Endometrial microvascular endothelial cells (primary cell): ENCODE results near the gene YPEL3. TPM values are rescaled to one million over a fixed set of nuclear protein-coding genes. Genes with fewer than 3 reads are reported as not detected.

Experiments
- in situ Hi-C: cut with HindIII; loops from 2 replicates; pipeline ENCODE4 v1.10.0; 2017; ENCODE audit warnings: low sequenced_read_pairs, low pct_unique_long_range_greater_than_20kb; ENCODE audit errors: inconsistent ontology term
- total RNA-seq: library from RNA; depleted of rRNA; stranded (reverse); fragments of >200 nt; gene quantifications from one replicate; pipeline ENCODE4 v1.2.3, GENCODE V29; 2015; ENCODE audit errors: inconsistent ontology term

The YPEL3 gene
- total RNA-seq, 1 donor from 2014 or later: 10.9 TPM

- in situ Hi-C loops: no loop called here
Measured at GRCh38 chr16:30094541-30095165, 1.4 kb downstream of the YPEL3 start.

DNA sequence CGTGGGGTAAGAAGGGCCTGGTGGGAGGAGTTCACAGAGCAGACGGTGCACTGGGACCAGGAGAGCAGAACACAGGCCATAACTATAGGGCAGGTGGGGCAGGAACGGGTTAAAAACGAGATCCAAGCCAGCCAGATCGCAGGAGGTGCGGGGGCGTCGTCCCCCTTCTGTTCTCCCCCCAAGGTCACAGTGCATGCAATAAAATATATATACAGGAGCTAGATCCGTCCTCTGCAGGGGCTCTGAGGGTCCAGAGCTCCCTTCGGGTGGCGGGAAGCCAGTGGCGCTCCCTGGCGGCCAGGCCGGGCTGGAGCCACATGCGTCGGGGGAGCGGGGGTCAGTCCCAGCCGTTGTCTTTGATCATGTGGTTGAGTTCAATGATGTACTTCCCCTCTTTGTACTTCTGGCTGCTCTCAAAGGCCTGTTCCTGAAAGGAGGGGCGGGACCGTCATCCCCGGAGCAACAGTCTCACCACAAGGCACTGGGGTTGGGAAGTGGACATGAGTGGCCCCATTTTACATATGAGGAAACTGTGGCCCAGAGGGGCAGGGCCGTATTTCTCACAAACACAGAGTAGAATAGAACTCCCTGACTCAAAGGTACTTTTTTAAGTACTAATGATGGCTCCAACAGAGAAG lies 3.5 kb downstream of the YPEL3 start:
- in situ Hi-C loops: no loop called here

DNA sequence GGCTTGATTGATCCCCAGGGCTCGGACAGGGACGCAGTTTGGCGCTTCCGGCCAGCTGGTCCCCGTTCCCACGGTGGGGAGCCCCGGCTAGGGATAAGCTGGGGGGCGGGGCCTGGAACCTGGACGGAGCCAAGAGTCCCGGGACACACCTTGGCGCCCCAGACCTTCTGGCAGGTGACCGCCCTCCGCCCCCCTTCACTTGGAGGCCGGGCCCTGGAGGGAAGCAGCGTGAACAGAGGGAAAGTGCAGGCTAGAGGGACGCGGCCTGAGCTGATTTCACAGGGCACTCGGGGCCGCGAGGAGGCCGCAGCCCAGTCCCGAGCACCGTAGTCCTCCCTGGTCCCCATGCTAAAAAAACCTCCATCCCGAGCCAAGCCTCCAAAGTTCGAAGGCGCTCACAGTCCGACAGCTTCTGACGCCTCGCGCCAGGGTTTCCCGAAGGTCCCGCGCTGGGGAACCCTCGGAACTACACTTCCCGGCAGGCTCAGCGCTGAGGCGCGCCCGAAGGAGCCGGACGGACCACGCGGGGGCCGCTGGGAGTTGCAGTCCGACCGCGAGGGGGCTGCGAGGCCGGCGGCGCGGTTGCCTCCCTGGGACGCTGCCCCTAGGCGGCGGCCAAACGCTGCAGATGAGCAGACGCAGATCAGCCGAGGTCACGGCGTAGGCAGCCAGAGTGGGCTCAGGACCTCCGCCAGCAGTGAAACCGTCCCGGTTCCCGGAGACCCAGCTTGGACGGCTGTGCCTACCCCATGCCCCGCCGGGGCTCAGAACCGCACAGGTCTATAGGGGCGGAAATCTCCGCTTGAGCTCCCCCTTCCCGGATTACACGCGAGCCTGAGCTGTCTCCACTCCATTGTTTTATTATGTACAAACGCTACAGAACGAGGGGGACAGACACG lies 4.3 kb downstream of the YPEL3 start, which contains the start of gene TBX6:
TSS of gene TBX6 (minus strand) at position 451 of the 899 bp plus-strand sequence. CDS start 731 bp downstream, outside the sequence.
- in situ Hi-C loops: no loop called here

DNA sequence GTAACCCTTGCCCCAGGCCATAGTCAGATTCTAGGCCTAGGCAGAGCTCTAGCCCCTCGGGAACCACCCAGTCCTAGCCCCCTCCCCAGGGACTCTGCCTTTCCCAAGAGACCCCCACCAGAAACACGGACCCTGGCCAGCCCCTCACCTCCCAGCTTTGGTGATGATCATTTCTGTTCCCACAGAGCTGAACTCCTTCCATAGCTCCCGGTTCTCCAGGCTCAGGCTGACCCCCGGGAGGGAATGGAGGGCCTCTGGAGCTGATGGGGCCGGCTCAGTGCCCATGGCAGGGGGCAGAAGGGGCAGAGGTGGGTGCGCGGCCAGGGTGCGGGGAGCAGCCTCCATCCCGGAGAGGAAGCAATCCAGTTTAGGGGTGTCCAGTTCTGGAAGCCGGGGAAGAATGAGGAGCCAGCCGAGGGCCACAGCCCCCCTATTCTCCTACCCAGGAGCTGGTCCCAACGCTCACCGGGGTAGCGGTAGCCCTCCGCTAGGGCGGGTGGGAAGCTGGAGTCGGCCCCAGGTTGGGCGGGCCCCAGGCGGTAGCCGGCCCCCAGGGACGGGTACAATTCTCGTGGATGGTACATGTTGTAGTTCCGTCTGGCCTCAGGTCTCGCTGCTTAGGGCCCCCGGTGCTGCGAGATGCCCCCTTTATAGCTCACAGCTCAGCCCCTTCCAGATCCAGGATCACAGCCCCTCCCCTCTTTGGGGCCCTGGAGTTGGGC lies 5.2 kb downstream of the YPEL3 start:
- in situ Hi-C loops: no loop called here

DNA sequence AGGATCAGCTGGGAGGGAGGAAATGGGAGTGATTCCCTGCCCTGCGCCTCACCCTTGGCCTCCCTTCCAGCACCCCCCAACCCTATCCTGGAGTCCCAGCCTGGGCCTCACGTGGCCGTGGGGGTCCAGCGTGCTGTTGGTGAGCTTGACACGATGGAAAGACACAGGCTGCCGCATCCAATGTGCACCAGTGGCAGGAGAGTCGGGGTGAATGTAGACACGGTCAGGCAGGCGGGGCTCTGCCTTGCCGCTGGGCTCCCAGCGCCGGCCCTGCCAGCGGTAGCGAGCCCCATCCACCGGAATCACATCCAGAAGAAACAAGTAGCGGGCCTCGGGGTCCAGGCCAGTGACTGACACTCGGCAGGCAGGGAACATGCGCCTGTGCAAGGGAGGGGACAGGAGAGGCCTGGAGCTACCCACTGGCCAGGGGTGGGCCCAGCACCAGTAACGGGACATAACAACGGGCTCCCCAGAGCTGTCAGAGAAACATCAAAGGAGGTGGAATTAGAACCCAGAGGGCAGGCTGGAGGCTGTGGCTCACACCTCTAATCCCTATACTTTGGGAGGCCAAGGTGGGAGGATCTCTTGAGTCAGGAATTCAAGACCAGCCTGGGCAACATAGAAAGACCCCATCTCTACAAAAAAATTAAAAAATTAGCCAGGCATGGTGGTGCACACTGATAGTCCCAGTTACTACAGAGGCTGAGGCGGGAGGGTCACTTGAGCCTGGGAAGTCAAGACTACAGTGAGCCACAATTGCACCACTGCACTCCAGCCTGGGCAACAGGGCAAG lies 7.0 kb downstream of the YPEL3 start:
- in situ Hi-C loops: no loop called here

GRCh38 chr16:30088237-30088831 lies 7.7 kb downstream of the YPEL3 start:
- in situ Hi-C loops: no loop called here

GRCh38 chr16:30087181-30087898 lies 8.7 kb downstream of the YPEL3 start:
- in situ Hi-C loops: no loop called here

GRCh38 chr16:30086291-30087140 lies 9.5 kb downstream of the YPEL3 start:
- in situ Hi-C loops: no loop called here

- in situ Hi-C loops: no loop called here
Measured at GRCh38 chr16:30085820-30086219, 10.2 kb downstream of the YPEL3 start.

DNA sequence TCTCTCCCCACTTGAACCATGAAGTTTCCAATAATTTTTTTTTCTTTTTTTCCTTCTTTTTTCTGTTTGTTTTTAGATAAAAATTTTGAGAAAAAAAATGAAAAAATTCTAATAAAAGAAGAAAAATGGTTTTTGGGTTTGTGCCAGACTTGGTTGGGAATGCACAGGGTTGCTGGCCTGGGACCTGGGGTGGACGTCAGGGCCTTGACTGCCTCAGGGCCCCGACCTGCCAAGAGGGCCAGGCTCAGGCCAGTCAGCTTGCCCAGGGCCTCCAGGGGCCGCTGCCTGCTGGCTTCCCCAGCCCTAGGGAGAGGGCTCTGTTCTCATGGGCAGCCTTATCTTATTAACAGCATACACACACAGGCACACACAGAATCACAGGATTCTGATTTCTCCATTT lies 10.8 kb downstream of the YPEL3 start:
- in situ Hi-C loops: no loop called here

DNA sequence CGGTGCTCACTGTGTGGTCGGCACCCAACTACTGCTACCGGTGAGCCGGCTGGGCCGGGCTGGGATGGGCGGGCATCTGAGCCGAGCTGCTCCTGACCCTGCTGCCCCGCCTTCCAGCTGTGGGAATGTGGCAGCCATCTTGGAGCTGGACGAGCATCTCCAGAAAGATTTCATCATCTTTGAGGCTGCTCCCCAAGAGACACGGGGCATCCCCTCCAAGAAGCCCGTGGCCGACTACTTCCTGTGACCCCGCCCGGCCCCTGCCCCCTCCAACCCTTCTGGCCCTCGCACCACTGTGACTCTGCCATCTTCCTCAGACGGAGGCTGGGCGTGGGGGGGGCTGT lies 11.2 kb downstream of the YPEL3 start:
- in situ Hi-C loops: no loop called here

DNA sequence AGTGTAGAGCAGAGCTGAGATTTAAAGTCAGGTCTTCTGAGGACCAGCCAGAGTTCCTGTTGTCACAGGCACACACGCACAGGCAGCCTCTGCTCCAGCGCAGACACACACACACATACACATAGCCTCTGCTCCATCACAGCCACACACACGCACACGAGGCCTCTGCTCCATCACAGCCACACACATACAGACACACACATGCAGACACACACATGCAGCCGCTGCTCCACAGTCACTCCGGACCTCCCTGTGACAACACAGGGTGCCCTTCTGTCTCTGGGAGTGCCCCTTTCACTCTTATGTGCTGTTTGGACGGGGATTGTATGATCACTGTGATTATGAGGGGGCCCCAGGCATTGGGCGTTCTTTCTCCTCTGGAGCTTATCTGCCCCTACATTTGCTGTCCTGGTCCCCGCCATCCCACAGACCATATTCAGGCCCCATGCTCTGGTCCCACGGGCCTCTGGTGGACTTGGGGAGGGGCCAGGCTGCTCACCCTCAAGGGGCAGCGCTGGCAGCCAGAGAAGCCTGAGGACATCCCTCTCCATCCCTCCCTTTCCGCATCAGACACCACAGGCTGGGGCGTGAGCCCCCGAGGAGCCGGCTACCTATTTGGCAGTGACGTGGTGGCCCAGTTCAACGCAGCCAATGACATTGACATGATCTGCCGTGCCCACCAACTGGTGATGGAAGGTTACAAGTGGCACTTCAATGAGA lies 11.8 kb downstream of the YPEL3 start:
- in situ Hi-C loops: no loop called here

DNA sequence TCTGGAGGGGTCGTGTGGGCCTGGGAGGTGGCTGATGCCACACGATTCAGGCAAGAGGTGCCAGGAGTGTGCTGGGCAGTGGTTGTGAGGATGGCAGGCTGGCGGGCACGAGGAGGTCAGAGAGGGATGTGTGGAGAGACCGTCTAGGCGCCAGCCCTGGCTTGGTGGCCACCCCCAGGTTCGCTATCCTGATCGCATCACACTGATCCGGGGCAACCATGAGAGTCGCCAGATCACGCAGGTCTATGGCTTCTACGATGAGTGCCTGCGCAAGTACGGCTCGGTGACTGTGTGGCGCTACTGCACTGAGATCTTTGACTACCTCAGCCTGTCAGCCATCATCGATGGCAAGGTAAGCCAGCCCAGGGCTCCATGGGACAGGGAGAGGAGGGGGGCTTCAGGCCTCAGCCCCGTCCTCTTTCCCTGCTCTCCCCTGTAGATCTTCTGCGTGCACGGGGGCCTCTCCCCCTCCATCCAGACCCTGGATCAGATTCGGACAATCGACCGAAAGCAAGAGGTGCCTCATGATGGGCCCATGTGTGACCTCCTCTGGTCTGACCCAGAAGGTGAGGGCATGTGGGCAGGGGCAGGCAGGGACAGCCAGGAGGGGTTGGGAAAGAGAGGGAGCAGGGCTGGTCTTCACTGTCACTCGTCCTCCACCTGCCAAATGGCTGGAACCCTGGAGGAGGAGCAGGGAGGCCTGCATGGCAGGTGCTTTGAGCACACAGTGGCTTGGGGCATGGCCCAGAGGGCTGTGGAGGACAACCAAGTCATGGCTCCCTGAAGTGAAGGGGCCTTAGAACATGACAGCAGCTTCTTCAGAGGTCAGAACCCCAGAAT lies 12.6 kb downstream of the YPEL3 start:
- in situ Hi-C loops: no loop called here

DNA sequence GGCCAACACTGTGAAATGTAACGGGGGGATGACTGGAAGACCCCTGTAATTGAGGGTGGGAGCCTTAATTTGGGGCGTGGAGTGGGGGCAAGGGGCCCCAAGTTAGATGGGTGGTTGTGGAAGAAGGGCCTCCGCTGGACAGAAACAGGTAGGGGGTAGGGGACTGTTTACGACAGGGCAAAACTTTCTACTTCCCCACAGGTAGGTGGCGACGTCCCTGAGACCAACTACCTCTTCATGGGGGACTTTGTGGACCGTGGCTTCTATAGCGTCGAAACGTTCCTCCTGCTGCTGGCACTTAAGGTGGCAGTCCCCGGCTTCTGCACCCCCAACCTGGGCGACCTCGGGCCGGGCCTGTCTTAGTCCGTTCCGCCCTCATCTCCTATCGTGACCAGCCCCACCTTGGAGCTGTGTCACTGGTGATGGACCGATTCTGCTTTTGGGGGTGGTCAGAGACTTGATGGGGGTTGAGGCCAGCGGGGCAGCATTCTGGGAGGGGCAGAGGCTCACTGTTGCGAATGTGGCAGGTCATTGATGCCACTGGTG lies 13.4 kb downstream of the YPEL3 start:
- in situ Hi-C loops: no loop called here

- in situ Hi-C loops: no loop called here
Measured at GRCh38 chr16:30079480-30079879, 16.5 kb downstream of the YPEL3 start.
